GM19193 (cell line): ENCODE data around the gene BMP8A.

ENCODE experiments used
- POLR2A ChIP-seq: IDR thresholded peaks from 4 replicates; pipeline ENCODE4 v1.6.1; 2011; ENCODE audit not compliant: insufficient read depth, insufficient read length; ENCODE audit errors: extremely low read depth

Gene BMP8A

GRCh38 chr1:39507230-39507928 lies 15.9 kb downstream of the BMP8A start:
- no peak for TF ChIP-seq POLR2A

GRCh38 chr1:39508266-39508665 lies 16.8 kb downstream of the BMP8A start:
- no peak for TF ChIP-seq POLR2A

GRCh38 chr1:39508857-39509305 lies 17.4 kb downstream of the BMP8A start:
- no peak for TF ChIP-seq POLR2A

GRCh38 chr1:39509360-39510009 lies 18.0 kb downstream of the BMP8A start:
- peak; percentile 34 for TF ChIP-seq POLR2A

DNA sequence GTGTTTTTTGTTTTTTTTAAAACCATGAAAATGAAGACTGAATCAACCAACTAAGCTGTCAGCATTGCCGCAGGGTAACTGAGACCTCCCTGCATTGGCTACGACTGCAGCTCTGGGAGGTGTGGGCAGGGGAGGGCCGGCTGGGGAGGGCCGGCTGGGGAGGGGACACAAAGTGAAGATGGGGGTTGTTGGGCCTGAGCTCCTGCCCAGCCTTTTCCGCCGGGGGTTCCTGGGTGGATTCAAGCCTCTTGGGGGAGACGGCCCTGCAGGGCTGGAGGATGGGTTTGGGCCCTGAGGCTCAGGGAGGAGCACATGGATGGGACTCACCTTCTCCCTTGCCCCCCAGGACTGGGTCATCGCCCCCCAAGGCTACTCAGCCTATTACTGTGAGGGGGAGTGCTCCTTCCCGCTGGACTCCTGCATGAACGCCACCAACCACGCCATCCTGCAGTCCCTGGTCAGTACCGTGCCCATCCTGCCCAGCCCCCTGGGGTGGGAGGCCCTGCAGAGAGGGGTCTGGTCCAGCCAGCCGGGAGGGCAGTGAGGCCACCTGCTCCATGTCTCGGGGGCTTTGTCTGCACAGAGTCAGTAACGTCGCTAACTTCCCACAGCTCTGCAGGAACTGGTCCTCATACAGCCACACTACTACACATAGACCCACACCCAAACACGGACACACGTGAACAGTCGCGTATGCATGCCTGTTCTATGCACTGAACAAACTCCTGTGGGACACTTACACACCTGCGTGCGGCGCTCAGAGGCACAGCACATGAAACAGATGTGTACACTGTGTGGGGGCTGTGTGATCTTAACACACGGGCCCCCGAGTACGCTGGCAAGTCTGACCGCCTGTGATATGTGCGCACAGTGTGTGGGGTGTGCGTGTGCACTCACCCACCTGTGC lies 31.5 kb downstream of the BMP8A start:
- TF ChIP-seq POLR2A, result no peak

DNA sequence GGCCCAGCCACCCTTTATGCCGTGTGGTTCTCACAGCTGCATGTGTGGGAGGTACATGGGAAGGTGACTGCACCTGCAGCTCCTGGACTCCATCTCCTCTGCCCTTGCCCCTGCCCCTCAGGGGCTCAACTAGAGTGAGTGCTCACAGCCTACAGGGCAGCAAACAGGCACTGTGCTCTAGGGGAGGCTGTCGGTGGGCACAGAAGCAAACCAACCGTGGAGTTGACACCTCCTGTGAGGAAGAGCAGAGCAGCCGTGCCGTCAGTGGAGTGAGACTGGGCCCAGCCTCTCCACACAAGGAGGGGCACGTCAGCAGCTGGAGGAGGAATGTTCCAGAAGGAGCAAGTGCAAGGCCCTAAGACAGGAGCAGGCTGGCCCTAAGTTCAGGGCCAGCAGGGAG lies 32.7 kb downstream of the BMP8A start:
- no peak for TF ChIP-seq POLR2A

- no peak for TF ChIP-seq POLR2A
These were observed 33.3 kb downstream of the BMP8A start for GRCh38 chr1:39524591-39525365.

- TF ChIP-seq POLR2A, result peak; percentile 29
These were observed 34.1 kb downstream of the BMP8A start for GRCh38 chr1:39525366-39526165.

DNA sequence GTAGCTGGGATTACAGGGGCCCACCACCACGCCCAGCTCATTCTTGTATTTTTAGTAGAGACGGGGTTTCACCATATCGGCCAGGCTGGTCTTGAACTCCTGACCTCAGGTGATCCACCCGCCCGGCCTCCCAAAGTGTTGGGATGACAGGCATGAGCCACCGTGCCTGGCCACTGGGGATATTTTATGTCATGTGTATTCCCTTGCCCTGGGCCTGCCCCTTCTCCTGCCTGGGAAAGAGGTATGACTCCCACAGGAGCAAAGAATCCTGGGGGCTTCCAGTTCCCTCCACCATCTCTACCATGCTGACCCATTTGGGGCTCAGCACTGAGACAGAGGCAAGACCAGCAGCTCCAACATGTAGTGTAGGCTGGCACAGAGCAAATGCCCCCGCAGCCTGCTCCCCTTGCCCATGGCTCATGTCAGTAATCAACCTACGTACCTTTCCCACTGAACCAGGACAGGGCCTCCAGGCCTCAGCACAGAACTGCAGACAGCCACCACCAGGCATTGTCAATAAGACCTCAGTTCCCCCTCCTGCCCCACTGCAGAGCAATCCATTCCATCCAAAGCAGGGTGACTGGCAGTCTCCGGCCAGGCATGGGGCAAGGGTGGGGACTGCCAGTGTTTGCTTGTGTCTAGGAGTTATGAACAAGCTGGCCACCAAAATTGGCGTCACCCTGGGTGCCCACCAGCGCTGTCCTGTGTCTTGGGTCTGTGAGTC lies 35.2 kb downstream of the BMP8A start:
- TF ChIP-seq POLR2A, result no peak

DNA sequence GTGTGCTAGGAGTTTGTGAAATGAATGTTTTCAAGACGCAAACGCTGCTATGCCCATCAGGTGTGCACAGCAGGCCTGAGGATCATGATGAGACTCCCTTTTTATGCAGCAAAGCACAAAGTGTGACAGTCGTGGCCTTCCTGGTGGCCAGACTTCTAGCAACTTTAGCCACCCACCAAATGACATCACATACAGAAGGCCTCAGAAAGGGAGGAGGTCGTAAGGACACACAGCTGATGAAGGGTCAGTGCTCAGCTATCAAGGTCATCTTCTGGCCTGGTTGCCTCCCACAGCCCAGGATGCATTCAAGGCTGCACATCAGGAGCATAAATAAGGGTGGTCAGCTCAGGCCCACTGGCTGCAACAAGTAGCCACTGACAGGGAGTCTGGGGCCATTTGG lies 36.6 kb downstream of the BMP8A start:
- no peak for TF ChIP-seq POLR2A

DNA sequence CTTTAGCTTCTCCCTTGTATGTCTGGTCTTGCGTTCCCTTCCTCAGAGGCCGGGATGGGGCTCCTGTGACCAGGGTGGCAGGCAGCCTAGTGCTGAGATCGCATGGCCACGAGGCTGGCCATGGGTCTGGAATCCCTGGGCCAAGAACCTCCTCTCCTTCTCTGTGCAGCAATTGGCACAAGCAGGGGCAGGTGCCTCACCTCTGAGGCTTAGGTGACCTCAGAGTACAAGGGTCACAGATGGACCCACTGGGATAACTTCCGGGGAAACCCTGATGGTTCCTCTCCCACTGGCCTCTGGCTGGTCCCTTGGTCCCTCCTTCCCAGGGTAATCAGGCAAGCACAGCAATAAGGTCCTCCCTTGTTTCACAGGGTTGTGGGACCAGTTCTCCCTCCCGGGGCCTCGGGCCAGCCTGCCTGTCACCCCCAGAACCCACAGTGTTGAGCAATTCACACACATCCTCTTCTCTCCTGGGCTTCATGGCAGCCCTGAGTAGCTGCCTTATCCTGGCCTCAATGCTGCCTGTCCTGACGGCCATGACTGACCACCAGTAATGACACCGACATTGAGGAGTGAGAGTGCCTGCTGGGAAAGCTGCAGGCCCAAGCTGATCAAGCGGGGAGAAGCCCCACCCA lies 38.6 kb downstream of the BMP8A start:
- no peak for TF ChIP-seq POLR2A

DNA sequence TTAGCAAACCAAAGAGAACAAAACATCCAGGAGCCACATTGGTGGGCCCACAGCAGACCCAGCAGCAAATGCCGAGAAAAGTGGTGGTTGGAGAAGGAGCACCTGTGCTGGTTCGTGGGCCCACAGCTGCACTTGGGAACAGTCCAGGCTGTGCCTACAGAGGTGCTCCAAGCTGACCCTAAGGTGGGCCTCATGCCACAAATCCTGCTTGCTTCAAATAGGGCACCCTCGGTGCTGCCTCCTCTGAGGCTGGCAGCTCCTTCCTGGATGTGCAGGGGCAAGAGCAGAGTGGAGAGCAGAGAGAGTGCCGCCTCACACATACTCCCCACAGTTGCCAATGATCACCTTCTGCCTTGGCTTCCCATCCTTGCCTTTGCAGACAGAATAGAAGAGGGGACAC lies 40.1 kb downstream of the BMP8A start:
- TF ChIP-seq POLR2A, result no peak

DNA sequence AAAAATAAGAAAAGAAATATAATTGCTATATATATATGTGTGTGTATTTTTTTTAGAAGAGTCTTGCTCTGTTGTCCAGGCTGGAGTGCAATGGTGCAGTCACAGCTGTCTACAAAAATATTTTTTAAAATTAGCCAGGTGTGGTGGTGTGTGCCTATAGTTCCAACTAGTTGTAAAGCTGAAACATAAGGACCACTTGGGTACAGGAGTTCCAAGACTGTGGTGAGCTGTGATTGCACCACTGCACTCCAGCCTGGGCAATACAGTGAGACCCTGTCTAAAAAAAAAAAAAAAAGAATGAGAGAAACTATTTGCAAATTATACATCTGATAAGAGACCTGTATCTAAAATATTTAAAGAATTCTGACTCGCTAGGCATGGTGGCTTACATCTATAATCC lies 42.0 kb downstream of the BMP8A start:
- no peak for TF ChIP-seq POLR2A
